ENCODE data around the gene RIN3. TPM values are rescaled to one million over a fixed set of nuclear protein-coding genes. Genes with fewer than 3 reads are reported as not detected.

Gene RIN3
- total RNA-seq, 3 donors from 2014 or later: 10.7 to 19.7 (median 12.1) TPM

GRCh38 chr14:92590176-92590575, 76.6 kb downstream of the RIN3 start:
- no peaks in the 10 kb centered on the region for H3K9me3 ChIP-seq
- H3K36me3 ChIP-seq: no peaks in the 10 kb centered on the region
- no peaks in the 10 kb centered on the region for H3K4me1 ChIP-seq
- no peak overlapping the region for H3K27ac ChIP-seq
- intact Hi-C loops (cut with DNase I; ENCODE audit: low total_unique reads): no loop called here
- H3K4me3 ChIP-seq: no peak overlapping the region
- TF ChIP-seq POLR2A (IDR thresholded peaks at IDR 0.05) (no peak), POLR2AphosphoS5 (IDR thresholded peaks at IDR 0.05) (no peak)
- TF ChIP-seq, protein P1, sequence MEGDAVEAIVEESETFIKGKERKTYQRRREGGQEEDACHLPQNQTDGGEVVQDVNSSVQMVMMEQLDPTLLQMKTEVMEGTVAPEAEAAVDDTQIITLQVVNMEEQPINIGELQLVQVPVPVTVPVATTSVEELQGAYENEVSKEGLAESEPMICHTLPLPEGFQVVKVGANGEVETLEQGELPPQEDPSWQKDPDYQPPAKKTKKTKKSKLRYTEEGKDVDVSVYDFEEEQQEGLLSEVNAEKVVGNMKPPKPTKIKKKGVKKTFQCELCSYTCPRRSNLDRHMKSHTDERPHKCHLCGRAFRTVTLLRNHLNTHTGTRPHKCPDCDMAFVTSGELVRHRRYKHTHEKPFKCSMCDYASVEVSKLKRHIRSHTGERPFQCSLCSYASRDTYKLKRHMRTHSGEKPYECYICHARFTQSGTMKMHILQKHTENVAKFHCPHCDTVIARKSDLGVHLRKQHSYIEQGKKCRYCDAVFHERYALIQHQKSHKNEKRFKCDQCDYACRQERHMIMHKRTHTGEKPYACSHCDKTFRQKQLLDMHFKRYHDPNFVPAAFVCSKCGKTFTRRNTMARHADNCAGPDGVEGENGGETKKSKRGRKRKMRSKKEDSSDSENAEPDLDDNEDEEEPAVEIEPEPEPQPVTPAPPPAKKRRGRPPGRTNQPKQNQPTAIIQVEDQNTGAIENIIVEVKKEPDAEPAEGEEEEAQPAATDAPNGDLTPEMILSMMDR (IDR thresholded peaks at IDR 0.05): no peak
- no peak for DNase-seq (ENCODE audit: low spot score in 2 of 2)
- no peaks in the 10 kb centered on the region for H3K27me3 ChIP-seq

DNA sequence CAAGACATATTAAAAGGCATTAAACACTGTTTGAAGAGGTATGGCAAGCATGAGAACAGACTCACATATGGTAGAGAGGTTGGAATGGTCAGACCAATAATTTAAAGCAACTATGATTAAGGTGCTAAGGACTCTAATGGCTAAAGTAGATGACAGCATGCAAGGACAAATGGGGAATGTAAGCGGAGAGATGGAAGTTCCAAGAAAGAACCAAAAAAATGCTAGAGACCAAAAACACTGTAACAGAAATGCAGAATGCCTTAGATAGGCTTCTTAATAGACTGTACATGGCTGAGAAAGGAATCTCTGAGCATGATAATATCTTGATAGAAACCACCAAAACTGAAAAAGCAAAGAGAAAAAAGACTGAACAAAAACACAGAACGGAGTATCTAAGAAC, 77.4 kb downstream of the RIN3 start:
- H3K4me3 ChIP-seq: no peak overlapping the region
- H3K27ac ChIP-seq: no peak overlapping the region
- TF ChIP-seq POLR2AphosphoS5 (IDR thresholded peaks at IDR 0.05): no peak
- TF ChIP-seq, protein P1 (IDR thresholded peaks at IDR 0.05): no peak
- TF ChIP-seq POLR2A (IDR thresholded peaks at IDR 0.05): no peak
- H3K27me3 ChIP-seq: no peaks in the 10 kb centered on the region
- no peak for DNase-seq (ENCODE audit: low spot score in 2 of 2)
- H3K4me1 ChIP-seq: no peaks in the 10 kb centered on the region
- intact Hi-C loops (cut with DNase I; ENCODE audit: low total_unique reads): no loop called here
- H3K36me3 ChIP-seq: no peaks in the 10 kb centered on the region
- H3K9me3 ChIP-seq: no peaks in the 10 kb centered on the region

DNA sequence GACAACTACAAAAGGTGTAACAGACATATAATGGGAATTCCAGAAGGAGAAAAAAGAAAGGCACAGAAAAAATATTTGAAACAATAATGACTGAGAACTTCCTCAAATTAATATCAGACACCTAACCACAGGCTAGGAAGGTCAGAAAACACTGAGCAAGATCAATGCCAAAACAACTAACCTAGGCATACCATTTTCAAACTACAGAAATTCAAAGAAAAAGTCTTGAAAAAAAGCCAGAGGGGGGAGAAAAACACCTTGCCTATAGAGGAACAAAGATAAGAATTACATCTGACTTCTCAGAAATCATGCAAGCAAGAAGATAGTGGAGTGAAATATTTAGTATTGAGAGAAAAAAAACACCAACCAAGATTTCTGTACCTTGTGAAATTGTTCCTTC, 77.8 kb downstream of the RIN3 start:
- no peak overlapping the region for H3K27ac ChIP-seq
- TF ChIP-seq, protein P1 (IDR thresholded peaks at IDR 0.05): no peak
- H3K4me3 ChIP-seq: no peak overlapping the region
- intact Hi-C loops (cut with DNase I; ENCODE audit: low total_unique reads): no loop called here
- H3K36me3 ChIP-seq: no peaks in the 10 kb centered on the region
- H3K27me3 ChIP-seq: no peaks in the 10 kb centered on the region
- H3K9me3 ChIP-seq: no peaks in the 10 kb centered on the region
- H3K4me1 ChIP-seq: no peaks in the 10 kb centered on the region
- no peak for DNase-seq (ENCODE audit: low spot score in 2 of 2)

DNA sequence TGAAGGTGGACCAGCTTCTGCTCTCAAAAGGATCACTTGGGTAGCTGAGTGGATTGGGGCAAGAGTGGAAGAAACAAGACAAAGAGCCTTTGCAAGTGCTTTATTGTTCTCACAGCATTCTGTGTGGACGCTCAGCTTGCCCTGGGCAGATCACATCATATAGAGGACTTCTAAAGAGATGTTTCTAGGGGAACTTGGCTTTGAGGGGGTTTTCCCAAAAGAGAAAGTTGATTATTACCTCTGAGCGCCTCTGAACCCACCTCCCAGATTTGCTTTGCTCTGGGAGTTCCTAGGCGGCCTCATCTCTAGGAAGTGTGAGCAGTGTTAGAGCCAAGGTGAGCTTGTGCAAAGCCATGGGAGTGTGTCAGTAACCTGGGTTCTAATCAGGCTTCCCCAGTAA, 81.7 kb downstream of the RIN3 start:
- Histone ChIP-seq H3K4me1 (no peaks in the 10 kb centered on the region), H3K27ac (no peak overlapping the region), H3K4me3 (no peak overlapping the region), H3K9me3 (no peaks in the 10 kb centered on the region), H3K27me3 (no peaks in the 10 kb centered on the region), H3K36me3 (no peaks in the 10 kb centered on the region)
- intact Hi-C loops (cut with DNase I; ENCODE audit: low total_unique reads): loop anchor here (5.0 kb wide), 1 partner anchor 1073 kb away; no protein-coding TSS in a partner anchor
- DNase-seq (ENCODE audit: low spot score in 2 of 2): no peak
- no peak for TF ChIP-seq POLR2A (IDR thresholded peaks at IDR 0.05)
- TF ChIP-seq, protein P1 (IDR thresholded peaks at IDR 0.05): no peak

- Histone ChIP-seq H3K4me3 (no peak overlapping the region), H3K27me3 (no peaks in the 10 kb centered on the region), H3K27ac (no peak overlapping the region), H3K4me1 (no peaks in the 10 kb centered on the region), H3K9me3 (no peaks in the 10 kb centered on the region), H3K36me3 (no peaks in the 10 kb centered on the region)
- DNase-seq (ENCODE audit: low spot score in 2 of 2): no peak
- TF ChIP-seq, protein P1 (IDR thresholded peaks at IDR 0.05): no peak
- TF ChIP-seq POLR2AphosphoS5 (IDR thresholded peaks at IDR 0.05) (no peak), POLR2A (IDR thresholded peaks at IDR 0.05) (no peak)
- intact Hi-C loops (cut with DNase I; ENCODE audit: low total_unique reads): loop anchor here (5.0 kb wide), 1 partner anchor 1074 kb away; no protein-coding TSS in a partner anchor
Measured at GRCh38 chr14:92596331-92596907, 82.8 kb downstream of the RIN3 start.
